ENCODE data around the gene CCDC12. TPM values are rescaled to one million over a fixed set of nuclear protein-coding genes. Genes with fewer than 3 reads are reported as not detected.
A peak's percentile ranks its signal among the peaks of the same experiment; 100 is the strongest.
"Not testable (repeated sequence)": the region's sequence is repeated elsewhere in the genome, so short reads cannot be mapped to it uniquely, and the experiment has no call there.

The CCDC12 gene
- total and polyA plus RNA-seq, 12 donors = 28.8 to 137 (median 34.2) TPM

DNA sequence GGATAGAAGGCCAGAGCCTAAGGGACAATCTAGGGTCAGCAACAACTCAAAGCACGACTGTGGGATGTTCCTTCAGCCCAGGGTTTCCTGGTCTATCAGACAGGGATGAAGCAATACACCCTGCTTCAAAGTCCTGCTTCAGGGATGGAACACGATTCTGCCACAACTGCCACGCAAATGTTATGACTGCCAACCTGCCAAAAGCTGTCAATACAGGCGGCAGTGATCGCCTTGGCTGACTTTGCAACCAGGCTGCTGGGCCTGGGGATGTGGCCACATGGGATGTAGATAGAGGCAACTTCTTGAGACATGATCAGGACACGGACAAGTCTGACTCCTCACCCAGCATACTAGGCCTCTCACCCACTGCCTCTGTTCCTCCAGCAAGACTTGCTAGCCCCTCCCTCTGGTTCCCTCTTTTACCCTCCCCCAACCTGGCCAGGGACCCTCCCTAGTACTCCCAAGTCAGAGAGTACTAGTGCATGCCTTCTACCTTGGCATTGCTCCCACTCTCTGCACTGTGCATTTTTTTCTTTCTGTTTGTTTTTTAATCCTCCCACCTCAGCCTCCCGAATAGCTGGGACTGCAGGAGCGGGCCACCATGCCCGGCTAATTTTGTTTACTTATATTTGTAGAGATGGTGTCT lies 7.6 kb downstream of the CCDC12 start:
- ATAC-seq (no peak), DNase-seq (no peak)
- no peak overlapping the region for H3K4me3 ChIP-seq
- TF ChIP-seq, protein P1, sequence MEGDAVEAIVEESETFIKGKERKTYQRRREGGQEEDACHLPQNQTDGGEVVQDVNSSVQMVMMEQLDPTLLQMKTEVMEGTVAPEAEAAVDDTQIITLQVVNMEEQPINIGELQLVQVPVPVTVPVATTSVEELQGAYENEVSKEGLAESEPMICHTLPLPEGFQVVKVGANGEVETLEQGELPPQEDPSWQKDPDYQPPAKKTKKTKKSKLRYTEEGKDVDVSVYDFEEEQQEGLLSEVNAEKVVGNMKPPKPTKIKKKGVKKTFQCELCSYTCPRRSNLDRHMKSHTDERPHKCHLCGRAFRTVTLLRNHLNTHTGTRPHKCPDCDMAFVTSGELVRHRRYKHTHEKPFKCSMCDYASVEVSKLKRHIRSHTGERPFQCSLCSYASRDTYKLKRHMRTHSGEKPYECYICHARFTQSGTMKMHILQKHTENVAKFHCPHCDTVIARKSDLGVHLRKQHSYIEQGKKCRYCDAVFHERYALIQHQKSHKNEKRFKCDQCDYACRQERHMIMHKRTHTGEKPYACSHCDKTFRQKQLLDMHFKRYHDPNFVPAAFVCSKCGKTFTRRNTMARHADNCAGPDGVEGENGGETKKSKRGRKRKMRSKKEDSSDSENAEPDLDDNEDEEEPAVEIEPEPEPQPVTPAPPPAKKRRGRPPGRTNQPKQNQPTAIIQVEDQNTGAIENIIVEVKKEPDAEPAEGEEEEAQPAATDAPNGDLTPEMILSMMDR (IDR thresholded peaks at IDR 0.05) = no peak
- H3K27ac ChIP-seq = peak overlapping the region in 1 of 10 donors; percentile 41
- H3K9me3 ChIP-seq = no peaks in the 10 kb centered on the region
- 53 to 56% methylated on average over 9 of the region's 9 CpGs for WGBS, 2 donors
- H3K4me1 ChIP-seq = peaks cover 9 to 88% (median 71%) of the 10 kb centered on the region in 9 donors
- H3K27me3 ChIP-seq = no peaks in the 10 kb centered on the region
- intact Hi-C loops (cut with DNase I) = loop anchor here in 1 of 10 donors (5.0 kb wide), 1 partner anchor 37 kb away; no protein-coding TSS in a partner anchor
- H3K36me3 ChIP-seq = peaks cover 0 to 29% (median 0%) of the 10 kb centered on the region in 9 donors

DNA sequence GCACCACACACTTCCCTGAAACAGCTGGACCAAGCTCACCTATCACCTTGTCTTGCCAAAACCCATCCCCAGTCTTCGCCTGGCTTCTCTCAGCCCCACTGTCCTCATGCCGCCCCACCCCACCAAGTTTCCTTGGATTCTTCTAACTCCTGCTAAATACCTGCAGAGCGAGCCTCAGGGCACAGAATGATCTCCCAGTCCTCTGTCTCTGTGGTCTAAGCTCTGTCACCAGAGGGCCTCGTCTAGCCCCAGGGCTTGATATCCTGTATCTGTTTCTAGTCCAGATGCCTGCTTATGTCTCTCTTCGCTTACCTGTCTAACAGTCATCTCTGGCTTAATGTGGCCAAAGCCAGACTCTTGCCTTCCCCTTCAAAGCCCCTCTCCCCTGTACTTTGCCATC lies 9.7 kb downstream of the CCDC12 start:
- 82 to 84% methylated on average over 5 of the region's 5 CpGs for WGBS, 2 donors
- Histone ChIP-seq H3K27ac (no peak overlapping the region), H3K36me3 (peaks cover 0 to 29% (median 0%) of the 10 kb centered on the region in 9 donors), H3K9me3 (no peaks in the 10 kb centered on the region), H3K27me3 (no peaks in the 10 kb centered on the region), H3K4me3 (no peak overlapping the region), H3K4me1 (peaks cover 9 to 77% (median 65%) of the 10 kb centered on the region in 9 donors)
- TF ChIP-seq, protein P1 (IDR thresholded peaks at IDR 0.05) = no peak
- intact Hi-C loops (cut with DNase I) = loop anchor here in 1 of 10 donors (5.0 kb wide), 1 partner anchor 35 kb away; no protein-coding TSS in a partner anchor
- ATAC-seq (no peak), DNase-seq (no peak)

DNA sequence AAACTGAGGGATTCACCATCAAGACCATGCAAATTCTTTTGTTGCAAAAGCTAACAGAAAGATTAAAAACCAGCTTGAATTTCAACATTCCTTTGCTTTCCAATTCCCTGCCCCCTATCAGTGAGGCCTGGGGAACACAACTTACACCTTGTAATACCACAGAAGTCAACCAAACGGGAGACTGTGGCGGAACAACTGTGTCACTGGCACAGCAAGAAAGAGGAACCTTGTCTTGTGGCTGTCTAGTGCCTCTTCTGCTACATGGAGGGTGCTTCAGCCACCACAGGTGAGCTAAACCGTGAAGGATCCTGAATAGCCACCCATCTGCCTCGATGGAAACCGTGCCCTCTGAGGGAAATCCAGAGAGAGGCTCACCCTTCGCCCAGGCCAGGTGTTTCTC lies 11.4 kb downstream of the CCDC12 start:
- no peaks in the 10 kb centered on the region for H3K27me3 ChIP-seq
- DNase-seq (no peak), ATAC-seq (no peak)
- H3K27ac ChIP-seq = peak overlapping the region in 1 of 10 donors; percentile 28
- peaks cover 0 to 24% (median 0%) of the 10 kb centered on the region in 9 donors for H3K36me3 ChIP-seq
- H3K9me3 ChIP-seq = no peaks in the 10 kb centered on the region
- intact Hi-C loops (cut with DNase I) = loop anchor here in 1 of 10 donors (5.0 kb wide), 1 partner anchor 33 kb away; no protein-coding TSS in a partner anchor
- peaks cover 18 to 77% (median 63%) of the 10 kb centered on the region in 9 donors for H3K4me1 ChIP-seq
- TF ChIP-seq, protein P1 (IDR thresholded peaks at IDR 0.05) = no peak
- H3K4me3 ChIP-seq = no peak overlapping the region
- WGBS, 2 donors = 78 to 81% methylated on average over 6 of the region's 6 CpGs

DNA sequence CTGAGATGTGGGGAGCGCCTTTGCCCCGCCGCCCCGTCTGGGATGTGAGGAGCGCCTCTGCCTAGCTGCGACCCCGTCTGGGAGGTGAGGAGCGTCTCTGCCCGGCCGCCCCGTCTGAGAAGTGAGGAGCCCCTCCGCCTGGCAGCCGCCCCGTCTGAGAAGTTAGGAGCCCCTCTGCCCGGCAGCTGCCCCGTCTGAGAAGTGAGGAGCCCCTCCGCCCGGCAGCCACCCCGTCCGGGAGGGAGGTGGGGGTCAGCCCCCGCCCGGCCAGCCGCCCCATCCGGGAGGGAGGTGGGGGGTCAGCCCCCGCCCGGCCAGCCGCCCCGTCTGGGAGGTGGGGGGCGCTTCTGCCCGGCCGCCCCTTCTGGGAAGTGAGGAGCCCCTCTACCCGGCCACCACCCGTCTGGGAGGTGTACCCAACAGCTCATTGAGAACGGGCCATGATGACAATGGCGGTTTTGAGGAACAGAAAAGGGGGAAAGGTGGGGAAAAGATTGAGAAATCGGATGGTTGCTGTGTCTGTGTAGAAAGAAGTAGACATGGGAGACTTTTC lies 12.4 kb downstream of the CCDC12 start:
- H3K27ac ChIP-seq; ATAC-seq; intact Hi-C loops (cut with DNase I); DNase-seq; H3K4me3 ChIP-seq; H3K9me3 ChIP-seq; H3K27me3 ChIP-seq: not testable (repeated sequence)
- WGBS, 2 donors = 95% methylated on average over 25 to 28 of the region's 36 CpGs
- Histone ChIP-seq H3K36me3 (peaks cover 0 to 24% (median 0%) of the 10 kb centered on the region in 9 donors), H3K4me1 (peaks cover 25 to 77% (median 67%) of the 10 kb centered on the region in 9 donors)
